TTC549 (cell line): Measurements from ENCODE around the gene NMNAT1.
"Not testable (repeated sequence)": the region's sequence is repeated elsewhere in the genome, so short reads cannot be mapped to it uniquely, and the experiment has no call there.

Source experiments
- FAIRE-seq: peaks from 2 replicates; lab custom pipeline; 2012; peaks lifted over from hg19 to GRCh38; lab: Jason Lieb, UNC

NMNAT1 gene

DNA sequence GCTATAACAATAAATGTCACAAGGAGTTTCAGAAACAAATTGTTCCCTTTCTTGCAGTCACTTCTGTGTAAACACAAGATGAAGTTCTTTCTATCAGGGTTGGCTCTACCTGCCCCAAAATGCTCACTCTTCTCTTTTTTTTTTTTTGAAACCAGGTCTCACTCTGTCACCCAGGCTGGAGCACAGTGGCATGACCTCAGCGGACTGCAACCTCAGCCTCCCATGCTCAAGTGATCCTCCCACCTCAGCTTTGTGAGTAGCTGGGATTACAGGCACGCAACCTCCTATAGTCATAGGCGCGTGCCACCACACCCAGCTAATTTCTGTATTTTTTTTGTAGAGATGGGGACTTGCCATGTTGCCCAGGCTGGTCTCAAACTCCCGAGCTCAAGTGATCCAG lies 22.7 kb upstream of the NMNAT1 start:
- FAIRE-seq: no peak

DNA sequence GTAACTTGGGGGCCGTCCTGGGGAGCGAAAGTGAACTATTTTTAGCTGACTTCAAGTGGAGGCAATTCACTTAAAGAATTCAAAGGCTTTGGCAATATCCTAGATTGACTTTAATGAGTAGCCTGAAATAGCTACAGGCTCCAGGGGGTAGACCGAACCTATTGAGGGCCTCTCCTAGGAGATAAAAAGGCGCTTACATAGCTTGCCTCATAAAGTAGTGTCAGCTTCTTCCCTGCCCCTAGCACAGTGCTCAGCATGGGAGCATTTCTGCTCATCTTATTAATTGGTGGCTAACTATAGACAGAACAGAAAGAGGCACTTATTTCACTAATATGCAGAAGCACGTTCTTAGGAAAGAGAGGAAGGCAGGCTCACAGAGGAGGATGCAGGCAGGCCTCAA lies 20.9 kb upstream of the NMNAT1 start:
- FAIRE-seq: no peak

DNA sequence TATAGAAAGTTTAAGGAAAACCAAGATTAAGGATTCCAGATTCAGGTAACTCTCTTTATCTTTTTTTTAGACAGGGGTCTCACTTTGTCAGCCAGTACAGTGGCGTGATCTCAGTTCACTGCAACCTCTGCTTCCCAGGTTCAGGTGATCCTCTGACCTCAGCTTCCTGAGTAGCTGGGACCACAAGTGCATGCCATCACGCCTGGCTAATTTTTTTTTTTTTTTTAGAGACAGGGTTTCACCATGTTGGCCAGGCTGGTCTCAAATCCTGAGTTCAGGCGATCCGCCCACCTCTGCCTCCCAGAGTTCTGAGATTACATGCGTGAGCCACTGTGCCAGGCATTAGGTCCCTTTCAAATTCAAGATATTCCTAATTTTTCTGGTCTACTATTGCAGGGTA lies 16.0 kb upstream of the NMNAT1 start:
- no peak for FAIRE-seq

DNA sequence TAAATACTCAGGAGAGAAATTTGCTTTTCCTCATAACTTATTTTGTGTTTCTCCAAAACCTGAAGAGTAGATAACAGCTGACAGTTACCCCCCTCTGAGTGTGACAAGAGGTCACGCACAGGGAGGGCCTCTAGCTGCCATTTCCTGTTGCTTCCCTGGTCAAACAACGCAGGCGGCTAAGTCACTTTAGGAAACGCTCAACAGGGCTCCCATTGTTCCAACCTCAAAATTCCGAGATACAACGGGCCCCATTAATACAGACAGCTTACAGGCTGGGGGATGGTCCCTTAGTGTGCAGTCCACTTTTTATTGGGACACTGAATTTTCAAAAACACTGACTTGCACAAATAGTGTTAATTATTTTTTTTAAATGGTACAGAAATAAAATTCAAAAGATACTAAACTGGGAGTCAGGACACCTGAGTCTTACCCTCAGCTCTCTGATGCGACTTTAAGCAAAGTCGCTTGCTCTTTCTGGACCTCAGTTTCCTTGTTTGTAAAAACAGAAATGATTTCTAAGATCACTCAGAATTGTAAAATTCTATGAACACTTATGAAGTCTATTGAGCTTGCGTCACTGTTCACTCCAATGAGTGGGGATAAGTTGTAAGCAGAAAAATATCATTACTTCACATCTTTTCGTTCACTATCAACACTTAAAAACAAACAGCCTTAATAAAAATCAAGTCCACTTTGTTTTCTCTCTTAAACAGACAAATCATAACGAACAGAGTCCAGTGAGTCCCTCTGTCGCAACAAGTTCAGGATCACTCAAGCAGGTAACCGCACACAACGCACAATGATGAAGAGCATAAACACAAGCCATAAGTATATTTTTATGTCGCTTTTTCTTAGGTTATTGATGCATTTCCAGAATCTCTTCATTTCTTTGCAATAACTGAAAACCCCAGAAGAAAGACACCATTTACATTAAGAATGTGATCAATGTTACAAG lies 13.6 kb upstream of the NMNAT1 start:
- FAIRE-seq: no peak

DNA sequence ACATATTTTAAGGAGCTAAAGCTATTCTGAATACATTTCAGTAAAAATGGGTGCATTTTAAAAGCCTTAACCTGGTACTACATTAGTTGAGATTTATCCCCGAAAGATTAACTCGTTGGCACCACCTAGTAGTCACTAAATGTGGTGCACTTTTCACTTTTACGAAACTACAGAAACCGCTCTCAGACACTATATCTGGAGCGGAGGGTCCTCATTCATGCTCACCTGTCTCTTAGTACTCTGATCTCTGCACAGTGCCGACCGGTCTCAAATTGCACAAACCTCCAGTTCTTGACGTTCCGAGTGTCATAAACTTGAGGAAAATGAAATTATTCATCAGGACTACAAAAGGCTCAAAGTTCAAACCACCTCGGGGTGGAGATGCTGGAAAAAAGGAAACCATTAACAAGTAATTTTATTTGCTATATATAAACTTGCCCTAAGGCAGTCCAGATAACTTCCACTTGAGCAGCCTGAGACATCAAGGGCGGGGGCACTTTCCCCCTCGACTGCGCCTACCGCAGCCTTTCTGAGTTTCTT lies 806 bp upstream of the NMNAT1 start:
- FAIRE-seq: no peak

DNA sequence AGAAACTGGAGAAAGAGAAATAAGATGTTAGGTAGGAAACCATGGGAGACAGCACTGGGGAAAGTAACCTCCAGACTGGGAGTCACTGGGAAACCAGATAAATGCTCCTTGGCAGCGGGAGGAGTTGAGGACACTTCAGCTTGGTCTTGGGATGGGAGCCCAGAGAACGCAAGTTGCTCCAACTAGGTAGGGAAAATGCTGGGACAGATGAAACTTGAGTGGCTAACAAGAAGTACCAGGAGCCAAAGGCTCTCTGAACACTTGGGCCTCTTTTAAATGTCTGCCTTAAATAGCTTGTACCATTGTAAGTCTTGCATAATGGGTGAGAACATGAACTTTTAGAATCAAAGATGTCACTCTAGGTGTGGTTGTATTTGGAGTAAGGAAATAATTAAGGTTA lies 3.0 kb downstream of the NMNAT1 start:
- no peak for FAIRE-seq

DNA sequence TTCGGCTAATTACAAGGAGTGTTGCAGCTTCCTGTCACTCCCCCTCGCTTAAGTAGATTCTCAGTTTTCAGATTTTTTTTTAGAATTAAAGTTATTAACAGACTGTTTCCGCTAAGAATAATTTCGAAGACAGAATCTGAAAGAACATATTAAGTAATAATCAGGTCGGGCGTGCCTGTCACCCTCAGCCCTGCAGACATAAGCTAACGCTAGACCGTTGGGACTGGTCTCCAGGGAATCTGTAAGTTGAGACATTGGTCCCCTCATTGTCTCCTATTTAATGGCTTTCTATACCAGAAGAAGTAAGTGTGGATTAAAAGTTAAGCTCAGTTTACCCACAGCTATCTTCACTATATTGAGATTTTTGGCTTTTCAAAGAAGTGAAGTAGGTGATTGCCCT lies 14.5 kb downstream of the NMNAT1 start:
- FAIRE-seq: no peak

DNA sequence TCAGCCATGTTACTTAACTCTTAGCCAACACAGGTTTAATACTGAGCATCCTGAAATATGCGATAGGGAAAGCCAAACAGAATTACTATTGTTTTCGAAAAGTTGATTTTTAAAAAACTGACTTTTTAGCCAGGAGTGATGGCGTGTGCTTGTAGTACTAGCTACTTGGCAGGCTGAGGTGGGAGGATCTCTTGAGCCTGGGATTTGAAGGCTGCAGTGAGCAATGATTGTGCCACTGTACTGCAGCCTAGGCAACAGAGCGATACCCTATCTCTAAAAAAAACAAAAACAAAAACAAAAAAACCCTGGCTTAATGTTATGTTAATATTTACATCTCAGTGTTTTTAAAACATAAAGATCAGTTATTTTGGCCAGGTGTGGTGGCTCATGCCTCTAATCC lies 16.7 kb downstream of the NMNAT1 start:
- no peak for FAIRE-seq

DNA sequence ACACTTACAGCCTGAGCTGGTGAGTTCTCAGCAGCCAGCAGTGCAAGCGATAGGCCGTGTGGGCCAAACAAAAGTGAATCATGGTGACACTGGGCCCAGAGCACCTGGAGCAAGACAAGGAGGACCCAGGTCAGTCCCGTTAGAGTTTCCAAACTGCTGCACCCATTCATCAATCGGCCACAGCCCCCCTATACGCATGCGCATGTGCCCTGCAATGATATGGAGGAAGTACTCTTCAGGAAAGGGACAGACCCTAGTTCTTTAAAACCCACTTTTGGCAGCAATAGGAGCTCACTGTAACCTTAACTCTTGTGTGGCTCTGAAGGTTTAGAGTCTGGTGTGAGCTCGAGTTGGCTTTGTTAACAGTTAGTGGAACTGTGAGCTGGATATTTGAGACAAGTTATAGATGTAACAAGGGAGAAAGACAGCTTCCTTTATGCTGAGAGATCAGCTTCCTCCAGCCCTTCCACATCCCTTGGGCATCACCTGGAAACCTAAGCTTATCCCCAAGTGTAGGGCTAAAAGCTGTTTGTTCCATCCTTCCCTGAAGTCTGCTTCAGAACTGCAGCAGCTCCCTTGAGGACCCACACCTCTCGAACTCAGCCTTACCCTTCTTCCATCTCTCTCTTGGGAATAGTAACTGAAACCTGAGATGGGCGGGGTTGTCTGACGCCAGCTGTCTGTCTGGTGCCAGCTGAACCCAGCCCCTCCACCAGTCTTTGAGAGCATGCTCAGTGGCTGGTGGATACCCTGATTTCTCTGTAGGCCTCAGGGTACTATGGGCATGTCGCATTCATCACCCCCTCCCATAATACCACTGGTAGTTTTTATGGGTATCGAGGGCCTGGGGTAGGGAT lies 17.7 kb downstream of the NMNAT1 start:
- FAIRE-seq: no peak

DNA sequence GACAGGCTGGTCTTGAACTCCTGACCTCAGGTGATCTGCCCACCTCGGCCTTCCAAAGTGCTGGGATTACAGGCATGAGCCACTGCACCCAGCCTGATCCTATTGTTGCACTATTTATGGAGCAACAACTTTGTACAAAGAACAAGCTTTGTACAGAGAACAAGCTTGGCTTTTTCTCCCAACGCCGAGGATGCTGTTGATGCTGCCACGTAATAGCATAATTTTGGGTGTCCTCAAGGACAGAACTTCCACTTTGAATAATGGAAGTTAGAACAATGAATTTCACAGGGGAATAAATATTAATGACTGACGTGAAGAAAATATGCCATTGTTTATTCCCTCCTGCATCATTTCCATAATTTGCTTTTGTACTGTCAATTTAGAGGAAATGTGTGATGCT lies 41.0 kb downstream of the NMNAT1 start:
- FAIRE-seq: no peak

DNA sequence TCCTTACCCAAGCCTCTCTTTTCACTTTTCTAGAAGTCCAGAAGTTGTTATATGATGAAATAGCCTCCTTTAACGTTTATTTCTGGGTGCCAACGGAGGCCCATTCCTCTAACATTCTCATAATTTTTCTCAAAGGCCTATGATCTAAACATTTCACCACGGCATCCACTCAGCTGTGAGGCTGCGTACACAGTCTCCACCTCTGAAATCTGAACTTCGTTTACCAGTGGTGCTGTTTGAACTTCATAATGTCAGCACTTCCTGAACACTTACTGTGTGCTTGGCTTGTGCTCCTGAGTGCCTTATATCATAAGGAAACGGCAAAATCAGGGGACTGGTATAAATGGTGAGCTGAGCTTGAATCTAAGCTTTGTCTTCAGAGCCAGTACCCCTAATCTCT lies 41.7 kb downstream of the NMNAT1 start:
- FAIRE-seq: no peak

DNA sequence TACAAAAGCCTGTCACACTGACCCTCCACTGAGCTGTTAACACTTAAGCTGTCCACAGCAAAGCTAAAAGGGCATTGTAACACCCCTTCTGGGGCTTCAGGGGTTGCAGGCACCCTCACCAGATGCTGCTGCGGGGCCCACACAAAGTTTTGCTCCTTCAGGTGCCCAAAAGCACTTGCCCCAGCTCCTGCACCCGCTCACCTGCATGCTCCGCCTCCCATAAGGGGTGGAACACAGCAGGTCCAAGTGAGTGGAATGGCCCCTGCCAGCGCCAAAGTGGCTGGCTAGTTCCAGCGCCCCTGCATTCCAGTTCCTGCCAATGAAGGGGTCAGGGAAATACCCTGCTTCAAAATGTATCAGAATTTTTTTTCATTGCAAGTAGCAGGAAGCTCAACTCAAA lies 46.5 kb downstream of the NMNAT1 start:
- FAIRE-seq: no peak

DNA sequence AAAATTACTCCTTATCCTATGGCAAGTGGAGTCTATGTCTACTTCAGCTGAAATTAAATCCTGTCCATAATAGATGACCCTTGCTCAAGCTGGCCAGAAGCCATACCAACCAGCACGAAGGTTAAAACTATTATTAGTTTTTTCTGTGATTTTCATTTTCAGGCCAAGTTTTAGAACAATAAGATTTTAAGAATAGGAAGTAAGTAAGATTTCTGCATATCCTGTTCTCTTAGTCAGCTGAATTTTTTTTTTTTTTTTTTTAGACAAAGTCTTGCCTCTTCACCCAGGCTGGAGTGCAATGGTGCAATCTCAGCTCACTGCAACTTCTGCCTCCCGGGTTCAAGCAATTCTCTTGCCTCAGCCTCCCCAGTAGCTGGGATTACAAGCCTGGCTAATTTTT lies 47.7 kb downstream of the NMNAT1 start:
- FAIRE-seq: no peak

DNA sequence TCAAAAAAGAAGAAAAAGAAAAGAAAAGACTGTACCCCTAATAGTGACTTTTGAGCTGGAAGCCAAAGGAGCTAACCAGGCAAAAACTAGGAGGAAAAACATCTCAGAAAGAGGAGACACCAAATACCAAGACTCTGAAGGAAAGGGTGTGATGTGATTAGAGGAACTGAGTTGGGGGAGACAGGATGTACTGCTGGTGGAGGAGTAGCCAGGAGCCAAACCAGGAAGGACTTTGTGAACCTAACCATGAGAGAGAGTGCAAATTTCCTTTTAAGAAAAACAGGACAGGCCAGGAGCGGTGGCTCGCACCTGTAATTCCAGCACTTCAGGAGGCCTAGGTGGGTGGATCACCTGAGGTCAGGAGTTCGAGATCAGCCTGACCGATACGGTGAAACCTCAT lies 49.6 kb downstream of the NMNAT1 start:
- FAIRE-seq: no peak

DNA sequence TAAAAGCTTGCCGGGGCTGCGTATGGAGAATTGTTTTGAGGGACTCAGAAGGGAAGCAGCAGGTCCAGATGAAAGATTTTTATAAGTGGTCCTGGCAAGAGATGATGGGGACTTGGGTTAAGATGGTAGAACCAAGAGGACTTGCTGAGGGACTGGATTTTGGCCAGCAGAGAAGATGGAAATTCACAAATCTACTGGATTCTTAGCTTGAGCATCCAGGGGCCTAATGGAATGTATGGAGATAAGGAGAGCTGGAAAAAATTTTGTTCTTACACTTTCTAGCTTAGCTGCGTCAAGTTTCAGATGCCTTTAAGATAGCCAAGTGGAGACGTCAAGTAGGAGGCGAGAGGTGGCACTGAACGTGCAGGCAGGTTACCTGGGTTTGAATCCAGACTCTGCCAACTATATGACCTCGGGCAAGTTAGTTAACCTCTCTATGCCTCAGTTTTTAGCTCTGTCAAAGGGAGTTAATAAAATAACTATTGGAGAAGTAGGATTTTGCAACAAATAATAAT lies 50.3 kb downstream of the NMNAT1 start:
- FAIRE-seq: no peak

DNA sequence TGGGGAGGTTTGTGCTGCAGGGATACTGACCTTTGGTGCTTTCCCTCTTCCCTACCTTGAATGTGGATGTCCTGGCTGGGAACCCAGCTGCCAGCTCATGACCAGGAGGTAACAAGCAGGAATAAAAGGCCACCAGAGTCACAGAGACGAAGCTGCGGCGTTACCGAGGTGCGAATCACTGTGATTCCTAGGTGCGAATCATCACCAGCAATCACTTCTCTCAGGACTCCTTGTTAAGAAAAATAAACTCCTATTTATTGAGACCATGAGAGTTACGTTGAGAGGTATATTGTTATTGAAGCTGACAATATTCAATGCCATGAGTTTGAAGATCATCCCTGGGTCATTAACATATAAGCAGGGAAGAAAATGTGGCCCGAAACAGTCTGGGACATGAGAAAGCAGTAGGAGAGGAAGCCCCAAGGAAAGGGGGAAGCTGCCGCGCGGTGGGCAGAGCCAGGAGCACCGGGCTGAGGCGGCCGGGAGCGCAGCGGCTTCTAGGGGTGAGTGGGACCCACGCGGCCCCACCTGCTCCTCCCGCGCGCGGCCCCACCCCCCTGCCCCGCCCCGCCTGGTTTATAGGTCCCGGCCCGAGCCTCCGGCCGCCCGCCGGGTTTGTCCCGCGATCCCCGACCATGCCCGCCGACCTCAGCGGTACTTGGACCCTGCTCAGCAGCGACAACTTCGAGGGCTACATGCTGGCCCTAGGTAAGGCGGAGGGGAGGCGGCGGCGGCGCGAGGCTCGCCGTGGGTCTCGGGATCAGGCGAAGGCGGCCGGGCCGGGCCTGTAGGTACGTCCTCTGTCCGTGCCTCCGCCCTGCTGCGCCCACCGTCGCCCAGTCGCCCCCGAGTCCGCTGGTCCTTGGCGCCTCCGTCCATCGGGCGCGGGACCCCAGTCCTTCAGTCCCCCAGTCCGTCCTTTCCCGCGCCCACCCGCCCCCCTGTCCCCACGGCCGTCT lies 53.6 kb downstream of the NMNAT1 start, which contains the start of gene RBP7:
Gene RBP7, plus strand, starts transcription at position 605 of the 959 bp plus-strand sequence. Its CDS starts 31 bp downstream, at position 636.
- no peak for FAIRE-seq

DNA sequence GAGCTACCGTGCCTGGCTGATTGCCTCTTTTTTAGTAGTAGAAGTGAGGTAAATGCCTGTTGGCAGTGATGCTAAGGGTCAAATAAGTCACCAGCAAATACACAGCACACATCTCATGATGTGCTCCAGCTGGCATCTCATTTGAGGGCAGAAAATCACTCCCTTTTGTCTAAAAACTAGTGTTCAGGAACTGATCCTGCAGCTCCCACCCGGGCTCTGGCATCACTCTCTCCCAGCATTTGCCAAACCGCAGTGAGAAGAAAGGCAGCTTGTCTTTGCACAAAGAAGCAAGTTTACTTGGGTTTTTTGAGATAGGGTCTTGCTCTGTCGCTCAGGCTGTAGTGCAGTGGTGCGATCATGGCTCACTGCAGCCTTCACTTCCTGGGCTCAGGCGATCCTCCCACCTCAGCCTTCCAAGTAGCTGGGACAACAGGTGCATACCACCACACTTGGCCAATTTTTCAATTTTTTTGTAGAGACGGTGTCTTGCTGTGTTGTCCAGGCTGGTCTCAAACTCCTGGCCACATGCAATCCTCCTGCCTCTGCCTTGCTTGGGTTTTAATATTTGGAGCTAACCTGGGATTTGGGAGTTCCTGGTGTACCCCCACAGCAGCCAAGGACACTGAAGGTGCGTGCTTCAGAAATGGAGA lies 57.9 kb downstream of the NMNAT1 start:
- no peak for FAIRE-seq

DNA sequence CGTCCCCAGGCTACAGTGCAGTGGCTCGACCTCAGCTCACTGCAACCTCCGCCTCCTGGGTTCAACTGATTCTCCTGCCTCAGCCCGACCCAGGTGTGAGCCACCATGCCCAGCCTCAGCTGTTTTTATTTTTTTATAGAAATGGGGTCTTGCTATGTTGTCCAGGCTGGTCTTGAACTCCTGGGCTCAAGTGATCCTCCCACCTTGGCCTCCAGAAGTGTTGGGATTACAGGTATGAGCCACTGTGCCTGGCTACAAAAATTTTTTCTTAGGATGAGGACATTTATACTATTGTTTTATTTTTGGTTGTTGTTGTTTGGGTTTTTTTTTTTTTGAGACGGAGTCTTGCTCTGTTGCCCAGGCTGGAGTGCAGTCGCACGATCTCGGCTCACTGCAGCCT lies 62.0 kb downstream of the NMNAT1 start:
- not testable (repeated sequence) for FAIRE-seq

DNA sequence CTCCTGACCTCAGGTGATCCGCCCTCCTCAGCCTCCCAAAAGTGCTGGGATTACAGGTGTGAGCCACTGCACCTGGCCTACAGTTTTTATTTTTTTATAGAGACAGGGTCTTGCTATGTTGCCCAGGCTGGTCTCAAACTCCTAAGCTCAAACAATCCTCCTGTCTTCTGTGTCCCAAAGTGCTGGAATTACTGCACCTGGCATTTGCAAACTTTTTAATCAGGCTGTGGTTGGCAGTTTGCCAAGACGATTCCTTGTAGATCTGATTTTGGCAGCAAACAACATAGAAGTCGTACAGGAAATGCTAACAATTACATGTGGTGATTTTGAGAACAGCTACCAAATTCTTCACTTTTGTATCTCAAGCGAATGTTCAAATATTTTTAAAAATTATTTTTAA lies 63.9 kb downstream of the NMNAT1 start:
- no peak for FAIRE-seq

DNA sequence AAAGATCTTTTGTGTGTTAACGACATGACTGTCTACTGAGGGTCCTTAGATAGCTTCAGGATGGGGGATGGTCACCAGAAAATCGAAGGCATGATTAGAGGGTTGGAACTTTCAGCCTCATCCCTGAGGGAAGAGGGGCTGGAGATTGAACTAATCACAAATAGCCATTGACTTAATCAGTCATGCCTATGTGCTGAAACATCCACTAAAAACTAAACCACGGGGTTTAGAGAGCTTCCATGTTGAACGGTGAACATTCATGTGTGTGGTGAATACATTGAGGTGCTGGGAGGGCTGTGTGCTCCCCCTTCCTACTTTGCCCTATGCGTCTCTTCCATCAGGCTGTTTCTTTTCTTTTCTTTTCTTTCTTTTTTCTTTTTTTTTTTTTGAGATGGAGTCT lies 70.7 kb downstream of the NMNAT1 start:
- FAIRE-seq: no peak

DNA sequence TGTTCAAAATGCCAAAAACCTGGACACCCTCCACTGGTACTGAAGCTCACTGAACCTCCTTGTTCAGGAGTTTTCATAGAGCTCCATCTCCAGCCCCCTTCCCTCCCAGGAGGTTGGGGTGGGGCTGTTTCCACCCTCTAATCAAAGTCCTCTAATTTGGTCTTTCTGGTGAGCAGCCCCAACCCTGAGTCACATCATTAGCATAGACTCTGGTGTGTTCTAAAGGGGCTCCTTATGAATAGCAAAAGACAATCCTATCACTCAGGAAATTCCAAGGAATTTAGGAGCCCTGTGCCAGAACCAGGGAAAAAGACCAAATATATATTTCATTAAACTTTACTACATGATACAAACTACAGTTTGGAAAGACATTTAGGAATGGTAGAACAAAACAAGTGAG lies 76.3 kb downstream of the NMNAT1 start:
- no peak for FAIRE-seq
